ENCODE measurements around the gene PLCD3. TPM values are rescaled to one million over a fixed set of nuclear protein-coding genes. Genes with fewer than 3 reads are reported as not detected.
A peak's percentile ranks its signal among the peaks of the same experiment; 100 is the strongest.

The PLCD3 gene
- total and polyA plus RNA-seq, 2 of the 13 experiments (the other 11 are each of a cell fraction or from before 2014, with no cell fraction given): 11.3 to 39.1 TPM

DNA sequence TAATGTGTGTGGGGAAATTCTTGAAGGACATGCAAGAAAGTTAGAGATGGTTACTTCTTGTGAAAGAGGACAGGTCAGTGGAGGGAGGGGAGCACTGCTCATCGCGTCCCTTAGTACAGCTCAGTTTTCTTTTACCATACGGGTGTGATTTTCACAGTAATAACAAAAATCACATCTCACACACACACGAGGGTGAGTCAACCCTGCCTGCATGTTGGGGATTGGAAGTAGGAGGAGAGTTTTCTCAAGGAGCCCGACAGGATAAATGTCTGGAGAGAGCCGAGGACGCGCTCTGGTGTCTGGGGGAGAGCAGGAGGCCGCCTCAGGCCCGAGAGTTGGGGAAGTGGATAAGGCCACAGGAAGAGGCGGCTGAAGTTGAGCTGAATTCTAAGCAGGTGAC is 16.4 kb downstream of the PLCD3 start:
- in situ Hi-C loops (cut with HindIII; ENCODE audit: extremely low pct_ligation_motif_present, low pct_unique_long_range_greater_than_20kb) (no loop called here), intact Hi-C loops (cut with micrococcal nuclease; ENCODE audit: unreplicated experiment) (no loop called here)
- FAIRE-seq (no peak), ATAC-seq (no peak), DNase-seq (ENCODE audit: low spot score) (no peak)
- ChIA-PET POLR2A (interaction anchor here (1.2 kb wide), 1 partner anchor 20 kb away, joined by 3 read pairs; the partner anchor contains the start of gene ACBD4), CTCF (ENCODE audit: low intra/inter-chr PET ratio, low total read pairs) (interaction anchor here (0.9 kb wide), 1 partner anchor 20 kb away, joined by 3 read pairs; the partner anchor contains the start of gene ACBD4)
- Histone ChIP-seq H3K9me3 (ENCODE audit: low read length) (no peaks in the 10 kb centered on the region), H3K4me3 (replicated peaks in 1 of 3; ENCODE audit: insufficient read depth in 1 of 3, low read depth in 2 of 3, low read length in 3 of 3) (no peak overlapping the region), H3K79me2 (ENCODE audit: insufficient read depth, low read length) (no peaks in the 10 kb centered on the region), H3K27me3 (ENCODE audit: control insufficient read depth in 1 of 2, insufficient read depth in 2 of 2, low read length in 2 of 2) (no peaks in the 10 kb centered on the region), H3K27ac (ENCODE audit: extremely low read length, insufficient read depth, low read length) (no peak overlapping the region), H2AFZ (ENCODE audit: low read length) (no peak overlapping the region), H4K20me1 (ENCODE audit: insufficient read depth, low read length) (no peaks in the 10 kb centered on the region), H3K4me2 (ENCODE audit: low read depth, low read length) (no peak overlapping the region), H3K4me1 (ENCODE audit: insufficient read depth, low read length) (peaks cover 40% of the 10 kb centered on the region), H3K36me3 (replicated peaks in 1 of 2; ENCODE audit: control insufficient read depth in 1 of 2, insufficient read depth in 2 of 2, low read length in 2 of 2) (peaks cover 0 to 5% of the 10 kb centered on the region in 2 experiments; a peak in 1 of 5 replicates), H3K9ac (ENCODE audit: insufficient read depth, low read depth, low read length) (no peak overlapping the region)
- 88% methylated on average over 11 of the region's 11 CpGs for WGBS (ENCODE audit: low lambda C conversion rate)
- no peak for TF ChIP-seq NR3C1 (CRISPR knock-in tag; IDR thresholded peaks at IDR 0.05)
- TF ChIP-seq, protein P1, sequence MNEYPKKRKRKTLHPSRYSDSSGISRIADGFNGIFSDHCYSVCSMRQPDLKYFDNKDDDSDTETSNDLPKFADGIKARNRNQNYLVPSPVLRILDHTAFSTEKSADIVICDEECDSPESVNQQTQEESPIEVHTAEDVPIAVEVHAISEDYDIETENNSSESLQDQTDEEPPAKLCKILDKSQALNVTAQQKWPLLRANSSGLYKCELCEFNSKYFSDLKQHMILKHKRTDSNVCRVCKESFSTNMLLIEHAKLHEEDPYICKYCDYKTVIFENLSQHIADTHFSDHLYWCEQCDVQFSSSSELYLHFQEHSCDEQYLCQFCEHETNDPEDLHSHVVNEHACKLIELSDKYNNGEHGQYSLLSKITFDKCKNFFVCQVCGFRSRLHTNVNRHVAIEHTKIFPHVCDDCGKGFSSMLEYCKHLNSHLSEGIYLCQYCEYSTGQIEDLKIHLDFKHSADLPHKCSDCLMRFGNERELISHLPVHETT (CRISPR knock-in tag; conservative IDR thresholded peaks at IDR 0.05): no peak
- TF ChIP-seq ETV6 (CRISPR knock-in tag; conservative IDR thresholded peaks at IDR 0.05): no peak
- no TSS peak for BruUV-seq (replicated peaks)

DNA sequence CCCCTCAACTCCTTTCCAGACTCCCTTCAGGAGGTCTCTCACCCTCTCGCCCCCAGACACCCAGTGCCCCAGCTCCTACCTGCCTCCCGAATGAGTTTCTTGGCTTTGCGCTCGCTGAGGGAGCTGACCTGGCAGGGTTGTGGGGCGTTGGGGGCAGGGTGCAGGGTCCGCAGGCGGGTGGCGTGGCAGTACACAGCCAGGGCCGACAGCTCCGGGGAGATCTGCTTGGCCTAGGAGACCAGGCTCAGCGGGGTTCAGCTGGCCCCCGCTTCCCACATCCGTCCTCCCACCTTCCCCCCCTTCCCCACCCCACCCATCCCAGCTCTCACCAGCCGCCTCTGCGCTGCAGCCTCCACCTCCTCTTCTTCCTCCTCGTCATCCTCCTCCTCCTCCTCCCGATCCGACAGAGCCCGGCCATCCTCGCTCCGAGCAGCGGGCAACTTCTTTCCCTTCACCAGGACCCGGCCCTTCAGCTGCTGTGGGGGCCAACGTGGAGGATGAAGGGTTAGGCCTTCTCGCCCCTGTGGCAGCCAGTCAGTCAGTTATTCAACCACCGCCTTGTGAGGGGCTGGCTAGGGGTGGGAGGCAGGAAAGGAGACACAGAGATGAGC is 17.2 kb downstream of the PLCD3 start:
- H3K9me3 ChIP-seq (ENCODE audit: low read length): no peaks in the 10 kb centered on the region
- H3K4me2 ChIP-seq (ENCODE audit: low read depth, low read length): no peak overlapping the region
- ChIA-PET POLR2A (interaction anchor here (0.7 to 1.3 kb wide), 3 partner anchors 9 to 14 kb away, joined by 3 to 4 read pairs (median 3); no protein-coding TSS in a partner anchor), CTCF (ENCODE audit: low intra/inter-chr PET ratio, low total read pairs) (no interaction called here)
- ATAC-seq (no peak), DNase-seq (ENCODE audit: low spot score) (no peak), FAIRE-seq (no peak)
- WGBS (ENCODE audit: low lambda C conversion rate): 90% methylated on average over 24 of the region's 26 CpGs
- H3K79me2 ChIP-seq (ENCODE audit: insufficient read depth, low read length): no peaks in the 10 kb centered on the region
- in situ Hi-C loops (cut with HindIII; ENCODE audit: extremely low pct_ligation_motif_present, low pct_unique_long_range_greater_than_20kb): no loop called here
- no peak overlapping the region for H3K27ac ChIP-seq (ENCODE audit: extremely low read length, insufficient read depth, low read length)
- intact Hi-C loops (cut with micrococcal nuclease; ENCODE audit: unreplicated experiment): no loop called here
- no peaks in the 10 kb centered on the region for H4K20me1 ChIP-seq (ENCODE audit: insufficient read depth, low read length)
- no peak overlapping the region for H2AFZ ChIP-seq (ENCODE audit: low read length)
- peaks cover 0 to 4% of the 10 kb centered on the region in 2 experiments; a peak in 1 of 5 replicates for H3K36me3 ChIP-seq (replicated peaks in 1 of 2; ENCODE audit: control insufficient read depth in 1 of 2, insufficient read depth in 2 of 2, low read length in 2 of 2)
- TF ChIP-seq SRSF9 (IDR thresholded peaks at IDR 0.05; ENCODE audit: borderline replicate concordance, insufficient read depth, low read depth, low read length, poor library complexity, severe bottlenecking): no peak
- TF ChIP-seq AGO2 (optimal IDR thresholded peaks at IDR 0.05; ENCODE audit: low read depth, low read length): peak; percentile 19
- no peak for TF ChIP-seq MXD4 (CRISPR knock-in tag; IDR thresholded peaks at IDR 0.05)
- TF ChIP-seq TP53 (CRISPR knock-in tag; conservative IDR thresholded peaks at IDR 0.05): no peak
- TF ChIP-seq PRPF4 (IDR thresholded peaks at IDR 0.05; ENCODE audit: low read depth, low read length, poor library complexity, severe bottlenecking): no peak
- 0 out of 2 replicates have a peak, but pooled peaks have one; percentile 66 for TF ChIP-seq PCBP1 (IDR thresholded peaks at IDR 0.05; ENCODE audit: borderline replicate concordance, low read depth, low read length)
- no peak for TF ChIP-seq MAFF (IDR thresholded peaks at IDR 0.05; ENCODE audit: low read depth, low read length)
- TF ChIP-seq ARNT (IDR thresholded peaks at IDR 0.05): no peak
- peak; percentile 63 for TF ChIP-seq HNRNPK (IDR thresholded peaks at IDR 0.05; ENCODE audit: low read depth, low read length, poor library complexity, severe bottlenecking)
- no peak for TF ChIP-seq ZFP90 (CRISPR knock-in tag; IDR thresholded peaks at IDR 0.05; ENCODE audit: borderline replicate concordance)
- no peaks in the 10 kb centered on the region for H3K27me3 ChIP-seq (ENCODE audit: control insufficient read depth in 1 of 2, insufficient read depth in 2 of 2, low read length in 2 of 2)
- BruUV-seq (replicated peaks): no TSS peak
- no peak overlapping the region for H3K9ac ChIP-seq (ENCODE audit: insufficient read depth, low read depth, low read length)
- no peak overlapping the region for H3K4me3 ChIP-seq (replicated peaks in 1 of 3; ENCODE audit: insufficient read depth in 1 of 3, low read depth in 2 of 3, low read length in 3 of 3)
- H3K4me1 ChIP-seq (ENCODE audit: insufficient read depth, low read length): peaks cover 47% of the 10 kb centered on the region
